H9 (cell line): ENCODE measurements around the gene FILIP1. TPM values are rescaled to one million over a fixed set of nuclear protein-coding genes. Genes with fewer than 3 reads are reported as not detected.

Experiments
- DNase-seq: peaks from one replicate; pipeline ENCODE4 v3.0.0-alpha.2; 2017
- H2AFZ ChIP-seq: one replicate; pipeline ENCODE4 v1.6.1; 2013; ENCODE audit warnings: mild to moderate bottlenecking, low read length, control low read depth, moderate library complexity
- H2AK5ac ChIP-seq: 2 replicates; pipeline ENCODE4 v1.6.1; 2013; ENCODE audit warnings: low read length, control low read depth, mixed read lengths; ENCODE audit not compliant: insufficient read length
- H2BK120ac ChIP-seq: one replicate; pipeline ENCODE4 v1.6.1; 2013; ENCODE audit warnings: low read depth, mild to moderate bottlenecking, low read length, control low read depth, inconsistent platforms; ENCODE audit not compliant: poor library complexity, severe bottlenecking
- H2BK12ac ChIP-seq: 2 replicates; pipeline ENCODE4 v1.6.1; 2013; ENCODE audit warnings: low read length, control low read depth, mixed read lengths, low read depth; ENCODE audit not compliant: insufficient read length
- H2BK15ac ChIP-seq: 2 replicates; pipeline ENCODE4 v1.6.1; 2013; ENCODE audit warnings: low read depth, low read length, control low read depth
- H2BK20ac ChIP-seq: one replicate; pipeline ENCODE4 v1.6.1; 2013; ENCODE audit warnings: low read depth, mild to moderate bottlenecking, low read length, control low read depth, inconsistent platforms; ENCODE audit not compliant: poor library complexity, severe bottlenecking
- H2BK5ac ChIP-seq: 2 replicates; pipeline ENCODE4 v1.6.1; 2013; ENCODE audit warnings: low read length, control low read depth, mixed read lengths; ENCODE audit not compliant: insufficient read length
- H3K14ac ChIP-seq: 2 replicates; pipeline ENCODE4 v1.6.1; 2013; ENCODE audit warnings: low read length, control low read depth; ENCODE audit not compliant: insufficient read depth
- H3K18ac ChIP-seq: 2 replicates; pipeline ENCODE4 v1.6.1; 2013; ENCODE audit warnings: low read depth, mild to moderate bottlenecking, mixed read lengths, low read length, control low read depth; ENCODE audit not compliant: insufficient read length
- H3K23ac ChIP-seq: 2 replicates; pipeline ENCODE4 v1.6.1; 2013; ENCODE audit warnings: low read length, control low read depth, mixed read lengths, low read depth; ENCODE audit not compliant: insufficient read length
- H3K23me2 ChIP-seq: 2 replicates; pipeline ENCODE4 v1.6.1; 2013; ENCODE audit warnings: low read depth, mild to moderate bottlenecking, mixed read lengths, low read length, control low read depth; ENCODE audit not compliant: insufficient read length, poor library complexity, severe bottlenecking
- H3K27ac ChIP-seq: 2 replicates; pipeline ENCODE4 v1.5.1; 2013; ENCODE audit warnings: low read length, control low read depth, mixed read lengths, low read depth; ENCODE audit not compliant: insufficient read length
- H3K27me3 ChIP-seq: 2 replicates; pipeline ENCODE4 v1.6.1; 2013; ENCODE audit warnings: low read length, control low read depth, inconsistent platforms; ENCODE audit not compliant: insufficient read depth
- H3K4ac ChIP-seq: 2 replicates; pipeline ENCODE4 v1.6.1; 2013; ENCODE audit warnings: low read depth, mild to moderate bottlenecking, control low read depth, inconsistent platforms, low read length, moderate library complexity
- H3K4me1 ChIP-seq: 2 replicates; pipeline ENCODE4 v1.6.1; 2013; ENCODE audit warnings: low read length, control low read depth, inconsistent platforms; ENCODE audit not compliant: insufficient read depth
- H3K4me2 ChIP-seq: 2 replicates; pipeline ENCODE4 v1.6.1; 2013; ENCODE audit warnings: low read length, control low read depth, mixed read lengths; ENCODE audit not compliant: insufficient read length, insufficient read depth
- H3K56ac ChIP-seq: 2 replicates; pipeline ENCODE4 v1.6.1; 2013; ENCODE audit warnings: low read depth, mild to moderate bottlenecking, mixed read lengths, low read length, control low read depth; ENCODE audit not compliant: insufficient read length
- H3K79me1 ChIP-seq: 2 replicates; pipeline ENCODE4 v1.6.1; 2013; ENCODE audit warnings: low read depth, mild to moderate bottlenecking, moderate library complexity, low read length, control low read depth, inconsistent platforms; ENCODE audit not compliant: insufficient read depth, poor library complexity, severe bottlenecking
- H3K79me2 ChIP-seq: 2 replicates; pipeline ENCODE4 v1.6.1; 2013; ENCODE audit warnings: low read length, control low read depth, inconsistent platforms; ENCODE audit not compliant: insufficient read depth
- H3K9ac ChIP-seq: 2 replicates; pipeline ENCODE4 v1.6.1; 2013; ENCODE audit warnings: low read length, control low read depth, mixed read lengths; ENCODE audit not compliant: insufficient read length; ENCODE audit errors: extremely low read depth
- H3K9me3 ChIP-seq: one replicate; pipeline ENCODE4 v1.6.1; 2013; ENCODE audit warnings: low read depth, low read length, inconsistent platforms; ENCODE audit not compliant: control insufficient read depth
- H3T11ph ChIP-seq: one replicate; pipeline ENCODE4 v1.6.1; 2013; ENCODE audit warnings: mild to moderate bottlenecking, low read length, control low read depth, inconsistent platforms
- H4K20me1 ChIP-seq: one replicate; pipeline ENCODE4 v1.6.1; 2013; ENCODE audit not compliant: control insufficient read depth, insufficient read length, insufficient read depth
- H4K5ac ChIP-seq: 2 replicates; pipeline ENCODE4 v1.6.1; 2013; ENCODE audit warnings: low read depth, mild to moderate bottlenecking, mixed read lengths, low read length, control low read depth; ENCODE audit not compliant: insufficient read length
- H4K8ac ChIP-seq: replicated peaks from 2 replicates; pipeline ENCODE4 v1.6.1; 2013; ENCODE audit warnings: low read length, control low read depth, mixed read lengths, low read depth; ENCODE audit not compliant: insufficient read length
- H4K91ac ChIP-seq: 2 replicates; pipeline ENCODE4 v1.6.1; 2013; ENCODE audit warnings: low read depth, mild to moderate bottlenecking, moderate library complexity, mixed read lengths, low read length, control low read depth; ENCODE audit not compliant: insufficient read length
- H3K27ac Mint-ChIP-seq, 3 experiments: 2 replicates in 2 of 3; 3 replicates in 1 of 3; pipeline ENCODE4 v1.8.0; 2020 to 2021; ENCODE audit warnings: mixed read lengths in 3 of 3, mild to moderate bottlenecking in 1 of 3, moderate library complexity in 1 of 3
- H3K27me3 Mint-ChIP-seq: 2 replicates; pipeline ENCODE4 v1.8.0; 2021; ENCODE audit warnings: low read depth, mild to moderate bottlenecking, moderate library complexity, mixed read lengths
- H3K36me3 Mint-ChIP-seq, 3 experiments: 2 replicates in 2 of 3; 3 replicates in 1 of 3; pipeline ENCODE4 v1.8.0; 2020 to 2021; ENCODE audit warnings: low read depth in 3 of 3, mixed read lengths in 3 of 3; ENCODE audit not compliant: insufficient read depth in 1 of 3
- H3K4me1 Mint-ChIP-seq, 2 experiments: 2 replicates each; pipeline ENCODE4 v1.8.0; 2020; ENCODE audit warnings: mixed read lengths in 2 of 2
- H3K4me3 Mint-ChIP-seq, 2 experiments: 2 replicates in 1 of 2; 3 replicates in 1 of 2; pipeline ENCODE4 v1.8.0; 2020 to 2021; ENCODE audit warnings: mild to moderate bottlenecking in 2 of 2, mixed read lengths in 2 of 2, moderate library complexity in 1 of 2
- H3K9me3 Mint-ChIP-seq, 2 experiments: 2 replicates in 1 of 2; 3 replicates in 1 of 2; pipeline ENCODE4 v1.8.0; 2020; ENCODE audit warnings: mild to moderate bottlenecking in 2 of 2, mixed read lengths in 2 of 2, moderate library complexity in 1 of 2
- CTCF ChIP-seq: fragments of 200-600 bp; sonication (generic); conservative IDR thresholded peaks from 3 replicates; pipeline ENCODE4 v1.8.0; 2021; ENCODE audit warnings: antibody characterized with exemption, mild to moderate bottlenecking
- WGBS: extraction: QIAGEN DNeasy Blood & Tissue Kit; methylation state at CpG from one replicate; pipeline ENCODE4 v1.1.7; 2013; ENCODE audit warnings: missing lambda C conversion rate, low lambda C conversion rate, mixed read lengths; ENCODE audit not compliant: insufficient read length; ENCODE audit errors: extremely low coverage; 5-methylcytosine and 5-hydroxymethylcytosine counted together
- total RNA-seq: library from RNA; stranded (reverse); gene quantifications from 2 replicates; pipeline ENCODE4 v1.2.1, GENCODE V29; 2021

FILIP1 gene
- total RNA-seq, 1 experiment from 2014 or later, result 10.5 TPM

GRCh38 chr6:75503291-75503690, 9.7 kb upstream of the FILIP1 start:
- H3K9me3 Mint-ChIP-seq, result no peaks in the 10 kb centered on the region
- Histone ChIP-seq H2BK120ac (no peak overlapping the region), H2BK5ac (no peak overlapping the region), H3K9ac (no peak overlapping the region), H3K4me1 (no peaks in the 10 kb centered on the region; the same call in 1 of the 2 replicates), H2AFZ (no peak overlapping the region), H3K79me2 (no peaks in the 10 kb centered on the region), H4K8ac (no peak overlapping the region), H3K23ac (no peak overlapping the region), H2AK5ac (no peak overlapping the region), H3K56ac (no peak overlapping the region), H3T11ph (no peak overlapping the region), H3K79me1 (no peaks in the 10 kb centered on the region), H2BK20ac (no peak overlapping the region), H4K5ac (no peak overlapping the region), H3K18ac (no peak overlapping the region), H2BK12ac (no peak overlapping the region), H4K91ac (no peak overlapping the region), H4K20me1 (no peaks in the 10 kb centered on the region), H3K14ac (no peak overlapping the region), H3K27me3 (no peaks in the 10 kb centered on the region), H3K9me3 (no peaks in the 10 kb centered on the region), H3K23me2 (no peaks in the 10 kb centered on the region), H3K27ac (no peak overlapping the region), H3K4ac (no peak overlapping the region), H3K4me2 (no peak overlapping the region), H2BK15ac (no peak overlapping the region)
- no peaks in the 10 kb centered on the region for H3K36me3 Mint-ChIP-seq
- TF ChIP-seq CTCF, result no peak
- no peak for DNase-seq
- no peaks in the 10 kb centered on the region; the same call in 1 of the 2 replicates for H3K27me3 Mint-ChIP-seq
- no peak overlapping the region for H3K4me3 Mint-ChIP-seq
- WGBS, result no CpG with 5 or more reads among the region's 2 CpGs
- peaks cover 14 to 17% of the 10 kb centered on the region in 2 experiments for H3K4me1 Mint-ChIP-seq
- no peak overlapping the region for H3K27ac Mint-ChIP-seq
